ENCODE results near the gene GATAD2A. TPM values are rescaled to one million over a fixed set of nuclear protein-coding genes. Genes with fewer than 3 reads are reported as not detected.

The GATAD2A gene
- total RNA-seq, 1 donor from 2014 or later, result 163 TPM

DNA sequence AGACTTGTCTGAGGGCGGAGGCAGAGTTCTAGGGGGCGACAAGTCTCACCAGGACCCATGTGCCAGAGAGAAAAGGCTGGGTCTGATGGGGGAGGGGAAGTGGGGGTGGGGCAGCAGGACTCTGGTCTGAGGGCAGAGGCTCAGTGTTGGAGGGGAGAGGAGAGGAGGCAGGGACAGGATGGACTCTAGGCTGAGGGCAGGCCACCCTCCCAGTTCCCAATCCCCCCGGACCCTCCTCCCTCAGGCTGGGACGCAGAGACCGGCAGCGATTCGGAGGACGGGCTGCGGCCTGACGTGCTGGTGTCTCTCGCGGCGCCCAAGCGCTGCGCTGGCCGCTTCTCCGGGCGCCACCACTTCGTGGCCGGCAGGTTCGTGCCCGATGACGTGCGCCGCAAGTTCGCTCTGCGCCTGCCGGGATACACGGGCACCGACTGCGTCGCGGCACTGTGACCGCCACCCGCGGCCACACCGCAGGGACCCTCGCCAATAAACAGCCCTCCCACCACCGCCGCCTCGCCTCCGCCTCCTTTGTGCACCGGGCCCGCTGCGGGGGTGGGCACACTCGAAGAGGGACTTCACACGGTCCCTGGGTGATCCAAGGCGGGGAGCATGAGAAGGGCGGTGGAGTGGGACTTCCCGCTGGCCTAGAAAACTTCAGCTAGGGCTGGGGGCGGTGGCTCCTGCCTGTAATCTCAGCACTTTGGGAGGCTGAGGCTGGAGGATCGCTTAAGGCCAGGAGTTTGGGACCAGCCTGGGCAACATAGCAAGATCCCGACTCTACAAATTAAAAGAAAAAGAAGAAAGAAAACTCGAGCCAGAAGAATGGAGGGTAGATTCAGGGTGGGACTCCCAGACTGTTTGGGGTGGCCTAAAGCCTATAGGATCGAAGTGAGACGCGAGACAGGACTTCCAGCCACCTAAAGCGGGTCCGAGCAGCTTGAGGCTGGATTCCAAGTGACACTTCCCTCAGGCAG lies 131.9 kb downstream of the GATAD2A start:
- Histone ChIP-seq H2AFZ (ENCODE audit: low read depth, low read length) (no peak overlapping the region), H3K9me3 (ENCODE audit: insufficient read depth, low read depth, low read length) (no peaks in the 10 kb centered on the region), H3K36me3 (ENCODE audit: insufficient read depth, low read length) (no peaks in the 10 kb centered on the region), H3K9ac (ENCODE audit: low read length) (no peak overlapping the region), H3K4me3 (ENCODE audit: insufficient read depth, low read depth, low read length) (no peak overlapping the region), H3K4me2 (ENCODE audit: low read length) (peak overlapping the region; percentile 72), H3K27me3 (ENCODE audit: insufficient read depth, low read length) (peaks cover 22% of the 10 kb centered on the region), H3K4me1 (ENCODE audit: insufficient read depth, low read length) (peaks cover 4% of the 10 kb centered on the region), H3K27ac (ENCODE audit: low read depth, low read length) (no peak overlapping the region), H4K20me1 (ENCODE audit: insufficient read depth, low read length) (peaks cover 14% of the 10 kb centered on the region), H3K79me2 (ENCODE audit: insufficient read depth, low read length) (no peaks in the 10 kb centered on the region)
- H3K4me1 Mint-ChIP-seq (ENCODE audit: low read depth, unreplicated experiment), result peaks cover 14% of the 10 kb centered on the region
- H3K4me3 Mint-ChIP-seq (ENCODE audit: unreplicated experiment), result peak overlapping the region; percentile 27
- DNase-seq (ENCODE audit: low read depth), result no peak
- FAIRE-seq, result no peak
- no peak overlapping the region for H3K27ac Mint-ChIP-seq (ENCODE audit: unreplicated experiment)
- peaks cover 13% of the 10 kb centered on the region for H3K27me3 Mint-ChIP-seq (ENCODE audit: low read depth, unreplicated experiment)
- TF ChIP-seq, protein P1, sequence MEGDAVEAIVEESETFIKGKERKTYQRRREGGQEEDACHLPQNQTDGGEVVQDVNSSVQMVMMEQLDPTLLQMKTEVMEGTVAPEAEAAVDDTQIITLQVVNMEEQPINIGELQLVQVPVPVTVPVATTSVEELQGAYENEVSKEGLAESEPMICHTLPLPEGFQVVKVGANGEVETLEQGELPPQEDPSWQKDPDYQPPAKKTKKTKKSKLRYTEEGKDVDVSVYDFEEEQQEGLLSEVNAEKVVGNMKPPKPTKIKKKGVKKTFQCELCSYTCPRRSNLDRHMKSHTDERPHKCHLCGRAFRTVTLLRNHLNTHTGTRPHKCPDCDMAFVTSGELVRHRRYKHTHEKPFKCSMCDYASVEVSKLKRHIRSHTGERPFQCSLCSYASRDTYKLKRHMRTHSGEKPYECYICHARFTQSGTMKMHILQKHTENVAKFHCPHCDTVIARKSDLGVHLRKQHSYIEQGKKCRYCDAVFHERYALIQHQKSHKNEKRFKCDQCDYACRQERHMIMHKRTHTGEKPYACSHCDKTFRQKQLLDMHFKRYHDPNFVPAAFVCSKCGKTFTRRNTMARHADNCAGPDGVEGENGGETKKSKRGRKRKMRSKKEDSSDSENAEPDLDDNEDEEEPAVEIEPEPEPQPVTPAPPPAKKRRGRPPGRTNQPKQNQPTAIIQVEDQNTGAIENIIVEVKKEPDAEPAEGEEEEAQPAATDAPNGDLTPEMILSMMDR (IDR thresholded peaks at IDR 0.05; ENCODE audit: insufficient read depth, low read depth, low read length), result no peak
- TF ChIP-seq EZH2 (IDR thresholded peaks at IDR 0.05; ENCODE audit: insufficient read depth, low read length), result peak; percentile 40
- peaks cover 6% of the 10 kb centered on the region for H3K36me3 Mint-ChIP-seq (ENCODE audit: low read depth, unreplicated experiment)
- peaks cover 2% of the 10 kb centered on the region for H3K9me3 Mint-ChIP-seq (ENCODE audit: unreplicated experiment)

DNA sequence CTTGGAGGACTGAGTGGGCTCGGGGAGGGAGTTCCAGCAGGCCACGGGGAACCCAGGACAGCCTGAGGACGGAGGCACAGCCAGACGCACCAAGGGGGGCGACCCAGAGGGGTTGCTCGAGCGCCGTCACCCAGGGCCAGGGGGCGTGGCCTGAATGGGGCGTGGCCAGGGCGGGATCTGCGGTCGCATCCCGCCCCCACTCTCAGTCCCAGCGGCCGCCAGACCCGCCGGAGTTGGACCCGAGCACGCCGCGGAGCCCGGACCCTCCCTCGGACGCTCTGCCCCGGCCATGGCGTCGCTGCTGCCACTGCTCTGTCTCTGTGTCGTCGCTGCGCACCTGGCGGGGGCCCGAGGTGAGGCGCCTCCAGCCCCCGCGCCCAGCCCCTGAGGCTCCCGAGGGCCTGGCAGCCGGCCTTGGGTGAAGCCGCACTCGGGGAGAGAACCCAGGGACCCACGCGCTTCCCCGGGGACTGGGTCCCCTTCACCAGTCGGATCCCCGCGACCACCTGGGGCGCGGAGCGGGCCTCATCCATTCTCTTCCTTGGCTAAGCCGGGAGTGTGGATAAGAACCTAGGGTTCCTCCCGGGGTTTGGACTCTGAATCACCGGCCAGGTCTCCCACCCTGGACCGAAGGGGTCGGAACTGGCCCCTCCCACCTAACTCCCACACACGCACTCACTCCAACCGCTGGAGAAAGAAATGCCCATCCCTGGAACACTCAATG lies 132.7 kb downstream of the GATAD2A start, which contains the start of gene CILP2:
Gene CILP2, plus strand, starts transcription at position 205 of the 724 bp plus-strand sequence. Its CDS starts 85 bp downstream, at position 290.
- H2AFZ ChIP-seq (ENCODE audit: low read depth, low read length), result peak within 1 kb of the TSS; percentile 18
- no peak for DNase-seq (ENCODE audit: low read depth)
- peak within 1 kb of the TSS; percentile 72 for H3K4me2 ChIP-seq (ENCODE audit: low read length)
- no peaks in the 10 kb centered on the region for H3K9me3 ChIP-seq (ENCODE audit: insufficient read depth, low read depth, low read length)
- no peak within 1 kb of the TSS for H3K27ac ChIP-seq (ENCODE audit: low read depth, low read length)
- peaks cover 6% of the 10 kb centered on the region for H4K20me1 ChIP-seq (ENCODE audit: insufficient read depth, low read length)
- H3K4me1 ChIP-seq (ENCODE audit: insufficient read depth, low read length), result peaks cover 4% of the 10 kb centered on the region
- no peaks in the 10 kb centered on the region for H3K79me2 ChIP-seq (ENCODE audit: insufficient read depth, low read length)
- H3K9ac ChIP-seq (ENCODE audit: low read length), result no peak within 1 kb of the TSS
- Mint-ChIP-seq H3K9me3 (ENCODE audit: unreplicated experiment) (peaks cover 2% of the 10 kb centered on the region), H3K4me1 (ENCODE audit: low read depth, unreplicated experiment) (peaks cover 14% of the 10 kb centered on the region), H3K4me3 (ENCODE audit: unreplicated experiment) (peak within 1 kb of the TSS; percentile 27), H3K36me3 (ENCODE audit: low read depth, unreplicated experiment) (peaks cover 6% of the 10 kb centered on the region), H3K27me3 (ENCODE audit: low read depth, unreplicated experiment) (peaks cover 14% of the 10 kb centered on the region), H3K27ac (ENCODE audit: unreplicated experiment) (peak within 1 kb of the TSS; percentile 34)
- peaks cover 22% of the 10 kb centered on the region for H3K27me3 ChIP-seq (ENCODE audit: insufficient read depth, low read length)
- no peaks in the 10 kb centered on the region for H3K36me3 ChIP-seq (ENCODE audit: insufficient read depth, low read length)
- peak; percentile 53 for TF ChIP-seq EZH2 (IDR thresholded peaks at IDR 0.05; ENCODE audit: insufficient read depth, low read length)
- TF ChIP-seq, protein P1 (IDR thresholded peaks at IDR 0.05; ENCODE audit: insufficient read depth, low read depth, low read length), result no peak
- no peak within 1 kb of the TSS for H3K4me3 ChIP-seq (ENCODE audit: insufficient read depth, low read depth, low read length)
- no peak for FAIRE-seq

All from astrocyte (in vitro differentiated cells and primary cell).